HepG2 (cell line): ENCODE data around the gene TYROBP. TPM values are rescaled to one million over a fixed set of nuclear protein-coding genes. Genes with fewer than 3 reads are reported as not detected.
A peak's percentile ranks its signal among the peaks of the same experiment; 100 is the strongest.

ENCODE experiments used
- CBX1 ChIP-seq: IDR thresholded peaks from one replicate; pipeline ENCODE4 v1.6.1; 2016; ENCODE audit warnings: antibody characterized with exemption, low read depth
- E2F5 ChIP-seq: sonication (generic); formaldehyde crosslinking; conservative IDR thresholded peaks from 2 replicates; pipeline ENCODE4 v1.4.0; 2020; ENCODE audit warnings: missing genetic modification reagents
- HMG20A ChIP-seq: IDR thresholded peaks from 2 replicates; pipeline ENCODE4 v1.6.1; 2016; ENCODE audit warnings: borderline replicate concordance
- IKZF4 ChIP-seq: sonication (generic); formaldehyde crosslinking; IDR thresholded peaks from 2 replicates; pipeline ENCODE4 v1.5.1; 2020; ENCODE audit warnings: borderline replicate concordance, mild to moderate bottlenecking, low read depth, missing genetic modification reagents; ENCODE audit errors: not compliant biosample characterization
- KIAA2018 ChIP-seq: sonication (generic); formaldehyde crosslinking; IDR thresholded peaks from 2 replicates; pipeline ENCODE4 v1.5.0; 2020; ENCODE audit warnings: mild to moderate bottlenecking, missing genetic modification reagents, borderline replicate concordance
- NAIF1 ChIP-seq: sonication (generic); formaldehyde crosslinking; IDR thresholded peaks from 2 replicates; pipeline ENCODE4 v1.5.0; 2020; ENCODE audit warnings: mild to moderate bottlenecking, missing genetic modification reagents, borderline replicate concordance
- PLSCR1 ChIP-seq: sonication (generic); formaldehyde crosslinking; IDR thresholded peaks from 2 replicates; pipeline ENCODE4 v1.5.0; 2020; ENCODE audit warnings: missing genetic modification reagents, mild to moderate bottlenecking, borderline replicate concordance
- SAP130 ChIP-seq: IDR thresholded peaks from 2 replicates; pipeline ENCODE4 v1.6.1; 2016; ENCODE audit warnings: low read depth
- ZNF180 ChIP-seq: sonication (generic); formaldehyde crosslinking; IDR thresholded peaks from 2 replicates; pipeline ENCODE4 v1.4.0; 2020; ENCODE audit warnings: low read depth, missing genetic modification reagents, borderline replicate concordance
- ZNF431 ChIP-seq: sonication (generic); formaldehyde crosslinking; IDR thresholded peaks from 2 replicates; pipeline ENCODE4 v1.9.0; 2022; ENCODE audit warnings: missing genetic modification reagents, low read depth, mild to moderate bottlenecking, borderline replicate concordance
- ZSCAN31 ChIP-seq: sonication (generic); formaldehyde crosslinking; IDR thresholded peaks from 2 replicates; pipeline ENCODE4 v1.5.0; 2020; ENCODE audit warnings: low read depth, mild to moderate bottlenecking, missing genetic modification reagents
- polyA plus RNA-seq, 8 experiments: library from polyadenylated mRNA; depleted of rRNA in 3 of 8; stranded (reverse) in 7 of 8; unstranded in 1 of 8; fragments of >200 nt; fragmentation: Illumina TruSeq in 4 of 8; extraction: Trizol in 4 of 8; gene quantifications; 2 replicates each; pipeline versions ENCODE4 v1.2.1 to v1.2.3, GENCODE V29; 2011 to 2016; ENCODE audit warnings: low read depth in 4 of 8, missing spikeins in 1 of 8, mixed read lengths in 1 of 8; ENCODE audit not compliant: insufficient read depth in 1 of 8
- total RNA-seq, 5 experiments: library from RNA; depleted of rRNA; stranded (reverse); fragments of >200 nt; fragmentation: Illumina TruSeq; extraction: Trizol; gene quantifications; 2 replicates each; pipeline ENCODE4 v1.2.3, GENCODE V29; 2016; ENCODE audit warnings: low read depth in 1 of 5
- TF ChIP-seq, protein P1 (sequence below), 2 experiments: fragments of 450-650 bp in 1 of 2; sonication (generic) in 1 of 2; formaldehyde crosslinking; IDR thresholded peaks; 2 replicates each; pipeline versions ENCODE4 v1.5.0 to v1.8.0; 2020 to 2022; ENCODE audit warnings: mild to moderate bottlenecking in 1 of 2, missing genetic modification reagents in 1 of 2
- TF ChIP-seq, protein P2 (sequence below): sonication (generic); formaldehyde crosslinking; IDR thresholded peaks from 2 replicates; pipeline ENCODE4 v1.8.1; 2022; ENCODE audit warnings: mild to moderate bottlenecking, missing genetic modification reagents
- TF ChIP-seq, protein P3 (sequence below): sonication (generic); formaldehyde crosslinking; IDR thresholded peaks from 2 replicates; pipeline ENCODE4 v1.5.0; 2020; ENCODE audit warnings: mild to moderate bottlenecking, missing genetic modification reagents

TYROBP gene
- total and polyA plus RNA-seq, 2 of the 13 experiments (the other 11 are each of a cell fraction or from before 2014, with no cell fraction given): not detected

DNA sequence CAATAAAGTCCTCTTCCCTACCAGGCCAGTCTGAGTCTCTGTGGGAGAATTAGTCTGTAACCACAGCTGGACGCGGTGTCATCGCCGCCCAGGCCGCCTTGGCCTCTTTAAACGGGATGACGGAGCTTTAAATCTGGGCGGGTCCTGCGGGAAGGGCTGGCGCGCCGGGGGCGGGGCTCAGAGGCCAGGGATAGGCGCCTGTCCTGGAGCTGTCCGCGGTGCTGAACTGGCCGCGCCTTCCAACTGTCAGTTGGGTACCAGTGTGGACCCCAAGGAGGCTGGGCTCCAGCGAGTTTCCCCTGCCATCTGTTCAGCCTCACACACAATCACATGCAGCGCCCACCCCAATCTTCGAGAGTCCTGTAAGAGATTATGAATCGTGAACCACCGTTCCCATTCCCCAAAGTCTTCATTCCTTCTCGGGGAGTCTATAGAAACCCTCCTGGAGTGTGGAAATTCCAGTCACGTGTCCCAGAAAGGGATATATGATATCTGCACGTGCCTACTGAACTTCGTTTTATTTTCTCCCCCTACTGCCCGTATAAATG lies 28.3 kb downstream of the TYROBP start (continued):
- peak; percentile 52; the same call in 1 of the 2 replicates for TF ChIP-seq PLSCR1 (CRISPR knock-in tag)
- TF ChIP-seq ZNF180 (CRISPR knock-in tag): no peak
- peak; percentile 53; the same call in 1 of the 2 replicates for TF ChIP-seq NAIF1 (CRISPR knock-in tag)
- TF ChIP-seq IKZF4 (CRISPR knock-in tag): peak; percentile 78
- TF ChIP-seq, protein P1, sequence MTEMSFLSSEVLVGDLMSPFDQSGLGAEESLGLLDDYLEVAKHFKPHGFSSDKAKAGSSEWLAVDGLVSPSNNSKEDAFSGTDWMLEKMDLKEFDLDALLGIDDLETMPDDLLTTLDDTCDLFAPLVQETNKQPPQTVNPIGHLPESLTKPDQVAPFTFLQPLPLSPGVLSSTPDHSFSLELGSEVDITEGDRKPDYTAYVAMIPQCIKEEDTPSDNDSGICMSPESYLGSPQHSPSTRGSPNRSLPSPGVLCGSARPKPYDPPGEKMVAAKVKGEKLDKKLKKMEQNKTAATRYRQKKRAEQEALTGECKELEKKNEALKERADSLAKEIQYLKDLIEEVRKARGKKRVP (CRISPR knock-in tag; IDR thresholded peaks at IDR 0.05): peak in 1 of 2 experiments; percentile 54; a peak in 1 of 4 replicates
- TF ChIP-seq ZSCAN31: peak; percentile 82
- no peak for TF ChIP-seq KIAA2018 (CRISPR knock-in tag)
- TF ChIP-seq, protein P2, sequence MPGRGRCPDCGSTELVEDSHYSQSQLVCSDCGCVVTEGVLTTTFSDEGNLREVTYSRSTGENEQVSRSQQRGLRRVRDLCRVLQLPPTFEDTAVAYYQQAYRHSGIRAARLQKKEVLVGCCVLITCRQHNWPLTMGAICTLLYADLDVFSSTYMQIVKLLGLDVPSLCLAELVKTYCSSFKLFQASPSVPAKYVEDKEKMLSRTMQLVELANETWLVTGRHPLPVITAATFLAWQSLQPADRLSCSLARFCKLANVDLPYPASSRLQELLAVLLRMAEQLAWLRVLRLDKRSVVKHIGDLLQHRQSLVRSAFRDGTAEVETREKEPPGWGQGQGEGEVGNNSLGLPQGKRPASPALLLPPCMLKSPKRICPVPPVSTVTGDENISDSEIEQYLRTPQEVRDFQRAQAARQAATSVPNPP (CRISPR knock-in tag): no peak
- no peak for TF ChIP-seq CBX1
- peak; percentile 96 for TF ChIP-seq SAP130 (CRISPR knock-in tag)
- TF ChIP-seq, protein P3, sequence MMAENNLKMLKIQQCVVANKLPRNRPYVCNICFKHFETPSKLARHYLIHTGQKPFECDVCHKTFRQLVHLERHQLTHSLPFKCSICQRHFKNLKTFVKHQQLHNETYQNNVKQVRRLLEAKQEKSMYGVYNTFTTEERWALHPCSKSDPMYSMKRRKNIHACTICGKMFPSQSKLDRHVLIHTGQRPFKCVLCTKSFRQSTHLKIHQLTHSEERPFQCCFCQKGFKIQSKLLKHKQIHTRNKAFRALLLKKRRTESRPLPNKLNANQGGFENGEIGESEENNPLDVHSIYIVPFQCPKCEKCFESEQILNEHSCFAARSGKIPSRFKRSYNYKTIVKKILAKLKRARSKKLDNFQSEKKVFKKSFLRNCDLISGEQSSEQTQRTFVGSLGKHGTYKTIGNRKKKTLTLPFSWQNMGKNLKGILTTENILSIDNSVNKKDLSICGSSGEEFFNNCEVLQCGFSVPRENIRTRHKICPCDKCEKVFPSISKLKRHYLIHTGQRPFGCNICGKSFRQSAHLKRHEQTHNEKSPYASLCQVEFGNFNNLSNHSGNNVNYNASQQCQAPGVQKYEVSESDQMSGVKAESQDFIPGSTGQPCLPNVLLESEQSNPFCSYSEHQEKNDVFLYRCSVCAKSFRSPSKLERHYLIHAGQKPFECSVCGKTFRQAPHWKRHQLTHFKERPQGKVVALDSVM: no peak
- TF ChIP-seq HMG20A (CRISPR knock-in tag): peak; percentile 43; the same call in 1 of the 2 replicates
- TF ChIP-seq ZNF431 (CRISPR knock-in tag): peak; percentile 72; the same call in 1 of the 2 replicates
- peak; percentile 83 for TF ChIP-seq E2F5 (CRISPR knock-in tag)
